ENCODE measurements around the gene PHB1.
"Not testable (repeated sequence)": the region's sequence is repeated elsewhere in the genome, so short reads cannot be mapped to it uniquely, and the experiment has no call there.

Gene PHB1

GRCh38 chr17:49379926-49380325 lies 34.8 kb downstream of the PHB1 start:
- no peaks in the 10 kb centered on the region for H3K27me3 ChIP-seq (ENCODE audit: control insufficient read depth, insufficient read depth, low read length, poor library complexity, severe bottlenecking)
- H3K9me3 ChIP-seq (ENCODE audit: control insufficient read depth, low read length): no peaks in the 10 kb centered on the region
- 94 to 95% methylated on average over 4 of the region's 4 CpGs for WGBS, 2 experiments
- H3K4me3 ChIP-seq (ENCODE audit: insufficient read depth, low read depth, low read length): no peak overlapping the region
- H3K36me3 ChIP-seq (ENCODE audit: control insufficient read depth, insufficient read depth, low read length): no peaks in the 10 kb centered on the region
- no peak overlapping the region for H3K27ac ChIP-seq (ENCODE audit: insufficient read depth, low read depth, low read length, poor library complexity, severe bottlenecking)
- no peaks in the 10 kb centered on the region for H3K4me1 ChIP-seq (ENCODE audit: control insufficient read depth, insufficient read depth, low read length)

DNA sequence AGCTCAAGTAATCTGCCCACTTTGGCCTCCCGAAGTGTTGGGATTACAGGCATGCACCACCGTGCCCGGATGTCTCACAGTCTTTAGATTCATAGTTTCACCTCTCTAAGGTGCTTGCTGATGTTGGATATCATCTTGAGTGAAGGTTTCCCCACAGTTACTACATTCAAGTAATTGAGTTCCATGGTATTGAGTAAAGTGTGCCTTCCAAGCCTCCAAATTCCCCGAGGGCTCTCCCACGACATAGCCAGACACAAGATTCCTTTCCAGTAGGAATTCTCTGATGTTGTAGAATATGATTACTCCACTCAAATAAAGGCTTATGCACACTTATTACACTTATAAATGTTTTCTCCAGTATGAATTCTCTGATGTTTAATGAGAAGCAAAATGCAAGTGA lies 36.4 kb downstream of the PHB1 start:
- Histone ChIP-seq H3K4me1 (ENCODE audit: control insufficient read depth, insufficient read depth, low read length) (no peaks in the 10 kb centered on the region), H3K36me3 (ENCODE audit: control insufficient read depth, insufficient read depth, low read length) (no peaks in the 10 kb centered on the region), H3K27me3 (ENCODE audit: control insufficient read depth, insufficient read depth, low read length, poor library complexity, severe bottlenecking) (no peaks in the 10 kb centered on the region), H3K4me3 (ENCODE audit: insufficient read depth, low read depth, low read length) (no peak overlapping the region), H3K27ac (ENCODE audit: insufficient read depth, low read depth, low read length, poor library complexity, severe bottlenecking) (no peak overlapping the region), H3K9me3 (ENCODE audit: control insufficient read depth, low read length) (no peaks in the 10 kb centered on the region)
- WGBS, 2 experiments: 83 to 94% methylated on average over 3 to 5 of the region's 5 CpGs

DNA sequence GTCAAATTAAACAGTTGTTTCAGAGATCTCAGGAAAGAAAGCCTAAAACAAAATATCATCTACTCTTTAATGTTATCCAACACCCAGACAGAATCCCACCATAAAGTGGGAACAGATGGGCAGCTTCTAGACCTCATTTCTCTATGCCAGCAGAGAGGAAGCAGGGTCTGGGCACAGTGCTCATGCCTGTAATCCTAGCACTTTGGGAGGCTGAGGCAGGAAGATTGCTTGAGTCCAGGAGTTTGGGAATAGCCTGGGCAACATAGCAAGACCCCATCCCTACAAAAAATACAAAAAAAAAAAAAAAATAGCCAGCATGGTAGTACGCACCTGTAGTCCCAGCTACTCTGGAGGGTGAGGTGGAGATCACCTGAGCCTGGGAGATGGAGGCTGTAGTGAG lies 39.1 kb downstream of the PHB1 start:
- Histone ChIP-seq H3K4me3 (ENCODE audit: insufficient read depth, low read depth, low read length) (no peak overlapping the region), H3K27me3 (ENCODE audit: control insufficient read depth, insufficient read depth, low read length, poor library complexity, severe bottlenecking) (no peaks in the 10 kb centered on the region), H3K36me3 (ENCODE audit: control insufficient read depth, insufficient read depth, low read length) (no peaks in the 10 kb centered on the region), H3K9me3 (ENCODE audit: control insufficient read depth, low read length) (no peaks in the 10 kb centered on the region), H3K27ac (ENCODE audit: insufficient read depth, low read depth, low read length, poor library complexity, severe bottlenecking) (no peak overlapping the region), H3K4me1 (ENCODE audit: control insufficient read depth, insufficient read depth, low read length) (no peaks in the 10 kb centered on the region)
- 92 to 100% methylated on average over 1 of the region's 1 CpG for WGBS, 2 experiments

GRCh38 chr17:49373115-49373514 lies 41.6 kb downstream of the PHB1 start:
- H3K4me3 ChIP-seq (ENCODE audit: insufficient read depth, low read depth, low read length): no peak overlapping the region
- WGBS, 2 experiments: 91 to 95% methylated on average over 6 of the region's 6 CpGs

GRCh38 chr17:49372425-49372824 lies 42.3 kb downstream of the PHB1 start:
- Histone ChIP-seq H3K36me3 (ENCODE audit: control insufficient read depth, insufficient read depth, low read length) (no peaks in the 10 kb centered on the region), H3K27ac (ENCODE audit: insufficient read depth, low read depth, low read length, poor library complexity, severe bottlenecking) (no peak overlapping the region)
- WGBS, 2 experiments: 79 to 81% methylated on average over 7 of the region's 7 CpGs

More at GRCh38 chr17:49373115-49373514, 41.6 kb downstream of the PHB1 start:
- Histone ChIP-seq H3K36me3 (ENCODE audit: control insufficient read depth, insufficient read depth, low read length) (no peaks in the 10 kb centered on the region), H3K9me3 (ENCODE audit: control insufficient read depth, low read length) (no peaks in the 10 kb centered on the region), H3K27me3 (ENCODE audit: control insufficient read depth, insufficient read depth, low read length, poor library complexity, severe bottlenecking) (no peaks in the 10 kb centered on the region), H3K4me1 (ENCODE audit: control insufficient read depth, insufficient read depth, low read length) (no peaks in the 10 kb centered on the region), H3K27ac (ENCODE audit: insufficient read depth, low read depth, low read length, poor library complexity, severe bottlenecking) (no peak overlapping the region)

DNA sequence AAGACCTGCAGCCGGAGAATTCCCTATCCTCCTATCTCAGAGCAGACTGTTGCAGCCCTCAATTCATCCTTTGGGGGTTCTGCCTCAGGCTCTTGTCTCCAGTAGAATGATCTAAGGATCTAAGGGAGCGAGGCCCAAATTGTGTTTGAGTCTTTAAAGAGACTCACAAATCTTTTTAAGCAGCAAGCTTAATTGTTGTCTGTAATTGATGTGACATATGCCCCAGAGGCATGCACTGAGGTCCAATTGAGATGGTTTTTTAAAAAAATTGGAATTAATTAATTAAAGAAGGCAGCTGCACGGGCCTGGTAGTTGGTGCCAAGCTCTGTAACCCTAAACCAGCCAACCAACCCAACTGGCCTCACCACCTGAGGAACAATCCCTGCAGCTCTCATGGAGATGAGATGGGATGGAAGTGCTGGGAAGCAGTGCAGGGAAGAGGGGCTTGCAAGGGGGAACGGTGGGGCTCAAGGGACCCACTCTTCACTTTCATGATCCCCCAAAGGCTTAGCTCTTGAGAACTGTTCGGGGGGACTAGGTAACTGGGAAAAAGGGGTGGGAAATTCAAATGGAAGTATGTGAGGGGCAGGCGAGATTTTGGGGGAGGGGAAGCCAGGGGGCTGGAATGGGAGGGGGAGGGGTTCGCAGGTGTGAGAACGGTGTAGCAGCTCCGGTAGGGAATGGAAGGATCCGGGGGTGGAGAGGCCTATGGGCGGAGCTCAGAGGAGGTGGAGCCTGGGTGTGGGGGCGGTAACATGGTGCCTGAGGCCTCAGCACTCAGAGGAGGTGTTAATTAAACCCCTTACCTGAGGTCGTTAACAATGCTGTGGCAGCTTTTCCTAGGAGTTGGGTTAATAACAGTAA lies 43.5 kb downstream of the PHB1 start:
- Histone ChIP-seq H3K4me3 (ENCODE audit: insufficient read depth, low read depth, low read length) (no peak overlapping the region), H3K4me1 (ENCODE audit: control insufficient read depth, insufficient read depth, low read length) (no peaks in the 10 kb centered on the region), H3K9me3 (ENCODE audit: control insufficient read depth, low read length) (no peaks in the 10 kb centered on the region), H3K27me3 (ENCODE audit: control insufficient read depth, insufficient read depth, low read length, poor library complexity, severe bottlenecking) (no peaks in the 10 kb centered on the region), H3K27ac (ENCODE audit: insufficient read depth, low read depth, low read length, poor library complexity, severe bottlenecking) (no peak overlapping the region), H3K36me3 (ENCODE audit: control insufficient read depth, insufficient read depth, low read length) (no peaks in the 10 kb centered on the region)
- 36 to 42% methylated on average over 13 of the region's 13 CpGs for WGBS, 2 experiments

More at GRCh38 chr17:49372425-49372824, 42.3 kb downstream of the PHB1 start:
- Histone ChIP-seq H3K4me3 (ENCODE audit: insufficient read depth, low read depth, low read length) (no peak overlapping the region), H3K27me3 (ENCODE audit: control insufficient read depth, insufficient read depth, low read length, poor library complexity, severe bottlenecking) (no peaks in the 10 kb centered on the region), H3K9me3 (ENCODE audit: control insufficient read depth, low read length) (no peaks in the 10 kb centered on the region), H3K4me1 (ENCODE audit: control insufficient read depth, insufficient read depth, low read length) (no peaks in the 10 kb centered on the region)

DNA sequence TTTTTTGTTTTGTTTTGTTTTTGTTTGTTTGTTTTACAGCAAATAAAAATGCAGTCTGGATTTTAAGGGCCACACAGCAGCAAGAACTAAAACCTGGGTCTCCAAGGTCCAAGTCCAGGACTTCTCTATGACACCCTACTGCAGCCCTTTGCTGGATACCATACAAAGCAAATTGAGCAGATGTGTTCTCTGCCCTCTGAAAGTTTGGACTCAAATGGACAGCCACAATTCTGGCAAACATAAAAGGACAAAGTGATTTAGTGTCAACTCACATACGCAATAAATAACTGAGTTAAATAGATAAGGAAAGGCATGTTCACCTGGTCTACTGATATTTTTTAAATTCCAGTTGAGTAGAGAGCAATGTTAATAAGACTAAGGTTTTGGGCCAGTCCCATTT lies 44.9 kb downstream of the PHB1 start:
- H3K4me3 ChIP-seq (ENCODE audit: insufficient read depth, low read depth, low read length): no peak overlapping the region
- no peaks in the 10 kb centered on the region for H3K9me3 ChIP-seq (ENCODE audit: control insufficient read depth, low read length)
- WGBS, 2 experiments: 100% methylated on average over 1 of the region's 1 CpG

GRCh38 chr17:49369089-49369488 lies 45.6 kb downstream of the PHB1 start:
- no peaks in the 10 kb centered on the region for H3K36me3 ChIP-seq (ENCODE audit: control insufficient read depth, insufficient read depth, low read length)
- H3K4me3 ChIP-seq (ENCODE audit: insufficient read depth, low read depth, low read length): no peak overlapping the region
- no peak overlapping the region for H3K27ac ChIP-seq (ENCODE audit: insufficient read depth, low read depth, low read length, poor library complexity, severe bottlenecking)
- H3K27me3 ChIP-seq (ENCODE audit: control insufficient read depth, insufficient read depth, low read length, poor library complexity, severe bottlenecking): no peaks in the 10 kb centered on the region
- WGBS, 2 experiments: 88 to 93% methylated on average over 1 of the region's 1 CpG
- no peaks in the 10 kb centered on the region for H3K4me1 ChIP-seq (ENCODE audit: control insufficient read depth, insufficient read depth, low read length)
- H3K9me3 ChIP-seq (ENCODE audit: control insufficient read depth, low read length): no peaks in the 10 kb centered on the region

More for the DNA sequence above, 44.9 kb downstream of the PHB1 start:
- Histone ChIP-seq H3K27me3 (ENCODE audit: control insufficient read depth, insufficient read depth, low read length, poor library complexity, severe bottlenecking) (no peaks in the 10 kb centered on the region), H3K27ac (ENCODE audit: insufficient read depth, low read depth, low read length, poor library complexity, severe bottlenecking) (no peak overlapping the region), H3K36me3 (ENCODE audit: control insufficient read depth, insufficient read depth, low read length) (no peaks in the 10 kb centered on the region), H3K4me1 (ENCODE audit: control insufficient read depth, insufficient read depth, low read length) (no peaks in the 10 kb centered on the region)

DNA sequence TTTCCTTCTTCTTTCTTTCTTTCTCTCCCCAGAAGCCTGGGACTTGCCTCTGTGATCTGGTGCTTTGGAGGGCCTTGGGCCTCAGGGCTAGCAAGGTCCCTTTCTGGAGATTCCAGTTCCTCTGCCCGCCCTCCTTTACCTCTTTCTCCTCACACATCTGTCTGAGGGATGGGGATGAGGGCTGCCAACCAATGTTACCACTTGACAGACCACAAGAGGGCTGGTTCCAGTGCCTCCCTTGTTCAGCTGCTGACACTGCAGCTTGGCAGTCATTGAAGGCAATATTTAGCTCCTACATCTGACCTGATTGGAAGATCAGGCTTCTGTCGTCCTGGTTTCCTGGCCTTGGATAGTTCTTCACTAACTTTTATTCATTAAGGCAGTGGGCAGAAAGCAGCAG lies 49.0 kb downstream of the PHB1 start:
- 56 to 60% methylated on average over 2 of the region's 2 CpGs for WGBS, 2 experiments
- H3K27me3 ChIP-seq (ENCODE audit: control insufficient read depth, insufficient read depth, low read length, poor library complexity, severe bottlenecking): no peaks in the 10 kb centered on the region
- no peak overlapping the region for H3K4me3 ChIP-seq (ENCODE audit: insufficient read depth, low read depth, low read length)
- H3K9me3 ChIP-seq (ENCODE audit: control insufficient read depth, low read length): no peaks in the 10 kb centered on the region
- H3K27ac ChIP-seq (ENCODE audit: insufficient read depth, low read depth, low read length, poor library complexity, severe bottlenecking): no peak overlapping the region
- H3K4me1 ChIP-seq (ENCODE audit: control insufficient read depth, insufficient read depth, low read length): peaks cover 5% of the 10 kb centered on the region
- H3K36me3 ChIP-seq (ENCODE audit: control insufficient read depth, insufficient read depth, low read length): no peaks in the 10 kb centered on the region

DNA sequence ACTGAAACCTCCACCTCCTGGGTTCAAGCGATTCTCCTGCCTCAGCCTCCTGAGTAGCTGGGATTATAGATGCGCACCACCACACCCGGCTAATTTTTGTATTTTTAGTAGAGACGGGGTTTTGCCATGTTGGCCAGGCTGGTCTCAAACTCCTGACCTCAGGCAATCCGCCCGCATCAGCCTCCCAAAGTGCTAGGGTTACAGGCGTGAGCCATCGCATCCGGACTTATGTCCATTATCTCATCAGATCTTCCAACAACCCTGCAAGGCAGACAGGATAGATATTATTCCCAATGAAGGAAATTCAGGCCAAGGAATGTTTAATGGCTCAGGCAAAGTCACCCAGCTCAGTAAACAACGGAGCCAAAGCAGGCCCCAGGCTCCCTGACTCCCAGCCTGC lies 49.6 kb downstream of the PHB1 start:
- not testable (repeated sequence) for H3K4me1 ChIP-seq (ENCODE audit: control insufficient read depth, insufficient read depth, low read length); H3K27me3 ChIP-seq (ENCODE audit: control insufficient read depth, insufficient read depth, low read length, poor library complexity, severe bottlenecking); H3K4me3 ChIP-seq (ENCODE audit: insufficient read depth, low read depth, low read length); H3K27ac ChIP-seq (ENCODE audit: insufficient read depth, low read depth, low read length, poor library complexity, severe bottlenecking); H3K9me3 ChIP-seq (ENCODE audit: control insufficient read depth, low read length); H3K36me3 ChIP-seq (ENCODE audit: control insufficient read depth, insufficient read depth, low read length)
- 94 to 95% methylated on average over 10 of the region's 10 CpGs for WGBS, 2 experiments

Measured in ectodermal cell (in vitro differentiated cells).